Kidney (tissue), 14 donors: ENCODE results near the gene PRDM16. TPM values are rescaled to one million over a fixed set of nuclear protein-coding genes. Genes with fewer than 3 reads are reported as not detected.

Experiments used
- DNase-seq, 5 donors: peaks; one replicate each; pipeline ENCODE4 v3.0.0-alpha.2; 2013 to 2020
- FAIRE-seq: peaks from 2 replicates; lab custom pipeline; 2012; peaks lifted over from hg19 to GRCh38; lab: Jason Lieb, UNC
- H3K27ac ChIP-seq, 2 donors: one replicate each; pipeline ENCODE4 v1.7.0; 2013; ENCODE audit warnings: low read depth in 2 of 2, low read length in 2 of 2, inconsistent platforms in 1 of 2
- H3K27me3 ChIP-seq: one replicate; pipeline ENCODE4 v1.7.1; 2013; ENCODE audit warnings: low read length, inconsistent platforms; ENCODE audit not compliant: control insufficient read depth, insufficient read depth
- H3K36me3 ChIP-seq, 3 donors: one replicate each; pipeline versions ENCODE4 v1.7.0 to v1.7.1; 2013; ENCODE audit warnings: low read length in 3 of 3, control low read depth in 1 of 3, inconsistent platforms in 1 of 3; ENCODE audit not compliant: insufficient read depth in 3 of 3, control insufficient read depth in 2 of 3
- H3K4me1 ChIP-seq, 3 donors: one replicate each; pipeline versions ENCODE4 v1.7.0 to v1.7.1; 2013; ENCODE audit warnings: low read length in 3 of 3, inconsistent platforms in 1 of 3, low read depth in 1 of 3; ENCODE audit not compliant: control insufficient read depth in 2 of 3, insufficient read depth in 2 of 3
- H3K4me3 ChIP-seq, 3 donors: one replicate each; pipeline versions ENCODE4 v1.7.0 to v1.8.1; 2013; ENCODE audit warnings: low read length in 3 of 3, control low read depth in 1 of 3, inconsistent platforms in 1 of 3
- H3K9ac ChIP-seq, 3 donors: one replicate each; pipeline versions ENCODE4 v1.7.0 to v1.7.1; 2013; ENCODE audit warnings: low read length in 3 of 3, control low read depth in 1 of 3, inconsistent platforms in 1 of 3
- H3K9me3 ChIP-seq, 3 donors: one replicate each; pipeline versions ENCODE4 v1.7.0 to v1.7.1; 2013; ENCODE audit warnings: low read length in 3 of 3, control low read depth in 1 of 3, inconsistent platforms in 1 of 3; ENCODE audit not compliant: control insufficient read depth in 2 of 3, insufficient read depth in 1 of 3
- intact Hi-C: fragments of 100-400 bp; cut with DNase I; formaldehyde crosslinking; loops from one replicate; pipeline ENCODE4 v1.11.1; 2022
- polyA plus RNA-seq: library from polyadenylated mRNA; stranded (reverse); fragments of 350-450 nt; fragmentation: Illumina TruSeq; extraction: RNeasy Lipid Tissue Mini Kit (QIAGEN cat#74804); gene quantifications from one replicate; pipeline ENCODE4 v1.2.3, GENCODE V29; 2014; ENCODE audit warnings: low read depth, low replicate concordance; ENCODE audit not compliant: insufficient read depth
- total RNA-seq: library from RNA; stranded (reverse); fragmentation: NEBNext Ultra II Directional; extraction: Animal tissue kit (Norgen Biotek cat#: 25700); gene quantifications from one replicate; pipeline ENCODE4 v1.2.1, GENCODE V29; 2021
- TF ChIP-seq, protein P1 (sequence below): IDR thresholded peaks from 3 replicates; pipeline ENCODE4 v1.5.1; 2012; ENCODE audit warnings: mild to moderate bottlenecking, moderate library complexity, borderline replicate concordance; ENCODE audit not compliant: insufficient read depth; ENCODE audit errors: extremely low read depth
- donor health status: control.
- donor health status: control.
- donor health status: control.
- donor health status: control.
- donor health status: control.
- donor health status: DM: yes; HTN: yes; CAD: no.
- donor health status: Normal renal cell carcinoma (clear cell type).

PRDM16 gene
- total and polyA plus RNA-seq, 2 donors from 2014 or later, result 3.0 to 21.9 TPM

DNA sequence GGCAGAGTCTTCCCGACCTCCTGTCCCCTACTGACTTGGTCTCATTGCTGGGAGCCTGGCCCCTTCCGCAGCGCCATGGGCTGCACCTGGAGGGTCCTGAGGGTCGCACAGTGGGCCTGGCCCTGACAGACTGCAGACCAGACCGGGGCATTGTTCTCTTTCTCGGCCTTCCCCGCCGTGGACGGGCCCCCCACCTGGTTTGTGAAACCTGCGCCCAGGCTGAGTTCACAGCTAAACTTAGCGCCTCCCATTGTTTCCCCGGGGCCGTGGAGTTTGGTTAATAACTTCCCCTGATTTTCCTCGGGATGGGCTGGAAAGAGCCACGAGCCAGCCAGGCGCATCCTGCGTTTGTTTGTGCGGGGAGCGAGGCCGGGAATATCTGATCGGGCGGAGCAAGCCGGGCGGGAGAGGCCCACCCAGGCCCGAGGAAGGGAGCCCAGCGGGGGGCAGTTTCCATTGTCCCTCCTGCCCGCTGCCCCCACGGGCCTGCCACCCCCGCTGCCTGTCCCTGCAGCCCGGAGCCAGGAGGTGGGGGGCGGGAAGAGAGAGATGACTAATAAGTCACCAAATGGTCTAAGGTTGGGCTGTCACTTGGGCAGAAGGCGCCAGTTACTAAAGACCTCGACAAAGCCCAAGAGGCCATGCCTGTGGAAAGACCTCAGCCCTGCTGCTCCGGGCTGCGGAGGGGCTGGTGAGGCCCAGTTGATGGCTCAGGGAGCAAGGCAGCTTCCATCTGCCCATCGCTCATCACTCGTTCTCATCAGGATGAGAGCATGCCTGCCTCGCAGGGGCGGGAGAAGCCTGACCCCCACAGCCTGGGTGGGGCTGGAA lies 346.5 kb downstream of the PRDM16 start:
- TF ChIP-seq, protein P1, sequence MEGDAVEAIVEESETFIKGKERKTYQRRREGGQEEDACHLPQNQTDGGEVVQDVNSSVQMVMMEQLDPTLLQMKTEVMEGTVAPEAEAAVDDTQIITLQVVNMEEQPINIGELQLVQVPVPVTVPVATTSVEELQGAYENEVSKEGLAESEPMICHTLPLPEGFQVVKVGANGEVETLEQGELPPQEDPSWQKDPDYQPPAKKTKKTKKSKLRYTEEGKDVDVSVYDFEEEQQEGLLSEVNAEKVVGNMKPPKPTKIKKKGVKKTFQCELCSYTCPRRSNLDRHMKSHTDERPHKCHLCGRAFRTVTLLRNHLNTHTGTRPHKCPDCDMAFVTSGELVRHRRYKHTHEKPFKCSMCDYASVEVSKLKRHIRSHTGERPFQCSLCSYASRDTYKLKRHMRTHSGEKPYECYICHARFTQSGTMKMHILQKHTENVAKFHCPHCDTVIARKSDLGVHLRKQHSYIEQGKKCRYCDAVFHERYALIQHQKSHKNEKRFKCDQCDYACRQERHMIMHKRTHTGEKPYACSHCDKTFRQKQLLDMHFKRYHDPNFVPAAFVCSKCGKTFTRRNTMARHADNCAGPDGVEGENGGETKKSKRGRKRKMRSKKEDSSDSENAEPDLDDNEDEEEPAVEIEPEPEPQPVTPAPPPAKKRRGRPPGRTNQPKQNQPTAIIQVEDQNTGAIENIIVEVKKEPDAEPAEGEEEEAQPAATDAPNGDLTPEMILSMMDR, result no peak
- H3K27me3 ChIP-seq, result peaks cover 5% of the 10 kb centered on the region
- peak in 2 of 5 donors; percentile 51 to 65 for DNase-seq
- H3K4me3 ChIP-seq, result no peak overlapping the region
- intact Hi-C loops, result no loop called here
- H3K9me3 ChIP-seq, result peaks cover 0 to 6% (median 0%) of the 10 kb centered on the region in 3 donors
- no peak overlapping the region for H3K27ac ChIP-seq
- no peaks in the 10 kb centered on the region for H3K4me1 ChIP-seq
- no peak overlapping the region for H3K9ac ChIP-seq
- peaks cover 0 to 3% (median 0%) of the 10 kb centered on the region in 3 donors for H3K36me3 ChIP-seq
- no peak for FAIRE-seq

DNA sequence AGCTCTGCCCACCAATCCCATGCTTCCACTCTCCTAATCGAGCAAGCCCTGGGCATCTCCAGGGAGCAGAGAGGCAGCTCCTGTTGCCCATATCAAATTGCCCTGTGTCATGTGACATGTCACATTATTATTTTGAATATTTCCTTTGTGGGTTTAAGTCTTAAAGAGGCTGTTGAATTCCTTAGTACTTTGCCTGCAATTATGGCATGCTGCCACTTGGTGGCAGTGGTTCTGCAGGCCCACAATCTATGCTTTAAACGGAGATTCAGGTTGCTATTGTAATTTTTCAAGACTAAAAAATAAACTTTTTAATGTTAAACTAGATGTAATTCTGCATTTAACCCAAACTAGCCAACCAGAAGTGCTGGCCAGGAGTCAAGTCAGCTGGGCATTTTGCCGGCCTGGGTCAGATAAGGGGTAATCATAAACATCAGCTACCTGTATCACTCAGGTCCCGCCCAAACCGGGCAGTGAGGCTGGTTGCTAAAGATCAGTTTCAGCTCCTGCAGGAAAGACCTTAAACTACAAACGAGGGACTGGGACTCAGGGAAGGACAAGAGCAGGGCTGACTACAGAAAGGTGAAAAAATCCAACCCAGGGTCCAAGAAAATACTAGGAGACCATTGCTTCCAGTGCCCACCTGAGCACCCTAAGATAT lies 348.2 kb downstream of the PRDM16 start:
- H3K27me3 ChIP-seq, result peaks cover 7% of the 10 kb centered on the region
- H3K9ac ChIP-seq, result no peak overlapping the region
- no peak for FAIRE-seq

DNA sequence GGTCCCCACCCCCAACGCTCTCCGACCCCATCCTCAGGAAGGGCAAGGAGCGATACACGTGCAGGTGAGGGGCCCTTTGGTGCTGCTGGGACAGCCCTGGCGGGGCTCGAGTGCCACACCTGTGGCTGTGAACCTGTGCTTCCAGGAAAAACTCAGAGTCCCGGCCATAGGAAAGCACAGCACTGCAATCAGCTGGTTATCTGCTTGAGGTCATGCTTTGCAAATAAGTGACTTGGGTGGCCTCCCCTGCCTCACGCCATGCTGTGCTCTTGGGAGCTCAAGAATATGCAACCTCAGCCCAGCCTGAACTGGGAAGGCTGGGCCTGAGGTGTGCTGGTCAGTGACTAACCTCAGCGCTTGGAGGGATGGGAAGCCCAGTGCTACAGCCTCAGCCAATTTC lies 348.9 kb downstream of the PRDM16 start:
- intact Hi-C loops, result no loop called here
- peaks cover 0 to 6% (median 0%) of the 10 kb centered on the region in 3 donors for H3K9me3 ChIP-seq
- DNase-seq (no peak), FAIRE-seq (no peak)
- H3K27me3 ChIP-seq, result peaks cover 7% of the 10 kb centered on the region
- TF ChIP-seq, protein P1, result no peak
- peaks cover 0 to 3% (median 0%) of the 10 kb centered on the region in 3 donors for H3K36me3 ChIP-seq
- H3K27ac ChIP-seq, result no peak overlapping the region
- no peak overlapping the region for H3K4me3 ChIP-seq
- no peak overlapping the region for H3K9ac ChIP-seq
- peaks cover under 1 to 11% (median 4%) of the 10 kb centered on the region in 3 donors for H3K4me1 ChIP-seq

More for the DNA sequence above, 348.2 kb downstream of the PRDM16 start:
- Histone ChIP-seq H3K4me1 (peaks cover 0 to 7% (median 4%) of the 10 kb centered on the region in 3 donors), H3K9me3 (peaks cover 0 to 6% (median 0%) of the 10 kb centered on the region in 3 donors), H3K36me3 (peaks cover 0 to 3% (median 0%) of the 10 kb centered on the region in 3 donors), H3K27ac (no peak overlapping the region), H3K4me3 (no peak overlapping the region)
- no peak for DNase-seq
- TF ChIP-seq, protein P1, result no peak
- intact Hi-C loops, result no loop called here
